HG03175 (cell line): ENCODE data around the gene DHDDS.
"Not testable (repeated sequence)": the region's sequence is repeated elsewhere in the genome, so short reads cannot be mapped to it uniquely, and the experiment has no call there.

ENCODE experiments used
- ATAC-seq: cut with Tn5 transposase; IDR thresholded peaks from one replicate; pipeline ENCODE4 v1.9.1; 2021; ENCODE audit warnings: mild to moderate bottlenecking, moderate library complexity; ENCODE audit not compliant: unreplicated experiment

Gene DHDDS, protein sequence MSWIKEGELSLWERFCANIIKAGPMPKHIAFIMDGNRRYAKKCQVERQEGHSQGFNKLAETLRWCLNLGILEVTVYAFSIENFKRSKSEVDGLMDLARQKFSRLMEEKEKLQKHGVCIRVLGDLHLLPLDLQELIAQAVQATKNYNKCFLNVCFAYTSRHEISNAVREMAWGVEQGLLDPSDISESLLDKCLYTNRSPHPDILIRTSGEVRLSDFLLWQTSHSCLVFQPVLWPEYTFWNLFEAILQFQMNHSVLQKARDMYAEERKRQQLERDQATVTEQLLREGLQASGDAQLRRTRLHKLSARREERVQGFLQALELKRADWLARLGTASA

GRCh38 chr1:26431979-26432695 lies at the start of gene DHDDS:
TSS of gene DHDDS (plus strand) at chr1:26432321. CDS start at chr1:26432946, 625 bp downstream.
- ATAC-seq, result peak; percentile 92

DNA sequence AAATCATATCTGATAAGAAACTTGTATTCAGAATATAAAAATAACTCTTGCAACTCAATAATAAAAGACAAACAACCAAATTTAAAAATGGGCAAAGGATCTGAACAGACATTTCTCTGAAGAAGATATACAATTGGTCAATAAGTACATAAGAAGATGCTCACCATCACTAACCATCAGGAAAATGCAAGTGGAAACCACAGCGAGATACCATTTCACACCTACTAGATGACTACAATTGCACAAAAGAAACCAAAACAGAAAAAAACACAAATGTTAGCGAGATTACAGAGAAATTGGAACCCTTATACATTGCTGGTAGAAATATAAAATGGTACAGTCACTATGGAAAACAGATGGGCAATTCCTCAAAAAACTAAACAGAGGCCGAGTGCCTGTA lies 48.0 kb upstream of the DHDDS start:
- ATAC-seq, result no peak

DNA sequence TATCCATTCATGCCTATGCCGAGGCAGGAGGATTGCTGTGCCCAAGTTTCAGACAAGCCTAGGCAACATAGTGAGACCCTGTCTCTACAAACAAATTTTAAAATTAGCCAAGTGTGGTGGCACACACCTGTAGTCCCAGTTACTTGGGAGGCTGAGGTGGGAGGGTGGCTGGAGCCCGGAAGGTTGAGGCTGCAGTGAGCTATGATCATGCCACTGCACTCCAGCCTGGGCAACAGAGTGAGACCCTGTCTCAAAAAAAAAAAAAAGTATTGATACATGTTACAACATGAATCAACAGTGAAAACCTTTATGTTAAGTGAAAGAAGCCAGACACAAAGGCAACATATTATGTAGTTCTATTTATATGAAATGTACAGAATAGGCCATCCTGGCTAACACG lies 47.1 kb upstream of the DHDDS start:
- not testable (repeated sequence) for ATAC-seq

- ATAC-seq, result no peak
These were observed 44.7 kb upstream of the DHDDS start for GRCh38 chr1:26387447-26387846.

- no peak for ATAC-seq
These were observed 43.2 kb upstream of the DHDDS start for GRCh38 chr1:26388791-26389445.

DNA sequence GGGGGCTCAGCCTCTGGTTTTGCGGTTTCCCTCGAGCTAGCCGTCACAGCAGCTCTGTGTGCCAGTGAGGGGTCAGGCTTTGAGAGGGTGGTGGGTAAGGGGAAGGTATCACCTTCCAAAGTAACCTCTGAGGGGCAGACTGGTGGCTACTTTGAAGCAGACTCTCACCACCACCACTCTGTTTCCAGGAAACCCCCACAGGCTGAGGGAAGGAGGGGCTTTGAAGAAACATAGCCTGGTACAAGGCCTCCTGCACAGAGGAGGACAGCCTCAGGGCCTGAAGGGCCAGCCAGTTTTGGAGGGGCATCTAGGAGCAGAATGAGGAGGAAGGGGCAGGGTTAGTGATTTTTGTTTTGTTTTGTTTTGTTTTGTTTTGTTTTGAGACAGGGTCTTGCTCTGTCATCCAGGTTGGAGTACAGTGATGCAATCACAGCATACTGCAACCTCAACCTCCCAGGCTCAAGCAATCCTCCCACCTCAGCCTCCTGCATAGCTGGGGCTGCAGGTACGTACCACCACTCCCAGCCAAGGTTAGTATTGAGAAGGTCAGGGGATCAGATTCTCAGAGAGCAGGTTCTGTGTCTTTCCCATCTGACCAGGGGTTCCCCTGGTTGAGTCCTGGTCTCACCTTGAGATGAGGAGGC lies 42.4 kb upstream of the DHDDS start:
- no peak for ATAC-seq

DNA sequence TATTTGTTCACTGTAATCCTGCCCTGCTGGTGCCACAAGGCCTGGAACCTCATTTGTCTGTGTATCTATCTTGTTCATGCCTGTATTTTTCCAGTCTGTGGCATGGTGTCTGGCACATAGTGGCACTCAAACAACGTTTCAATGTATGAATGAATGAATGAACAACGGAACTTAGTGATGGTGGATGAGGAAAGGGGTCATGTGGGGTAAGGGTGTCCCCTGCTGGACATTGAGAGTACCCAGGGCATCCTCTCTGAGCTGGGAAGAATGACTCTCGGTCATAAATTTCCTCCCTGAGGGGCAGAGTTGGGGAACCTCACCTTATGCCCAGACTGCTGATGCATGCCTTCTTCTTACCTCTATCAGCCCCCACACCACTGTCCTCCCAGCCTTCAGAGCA lies 40.7 kb upstream of the DHDDS start:
- no peak for ATAC-seq

- no peak for ATAC-seq
These were observed 36.4 kb upstream of the DHDDS start for GRCh38 chr1:26395754-26396153.

DNA sequence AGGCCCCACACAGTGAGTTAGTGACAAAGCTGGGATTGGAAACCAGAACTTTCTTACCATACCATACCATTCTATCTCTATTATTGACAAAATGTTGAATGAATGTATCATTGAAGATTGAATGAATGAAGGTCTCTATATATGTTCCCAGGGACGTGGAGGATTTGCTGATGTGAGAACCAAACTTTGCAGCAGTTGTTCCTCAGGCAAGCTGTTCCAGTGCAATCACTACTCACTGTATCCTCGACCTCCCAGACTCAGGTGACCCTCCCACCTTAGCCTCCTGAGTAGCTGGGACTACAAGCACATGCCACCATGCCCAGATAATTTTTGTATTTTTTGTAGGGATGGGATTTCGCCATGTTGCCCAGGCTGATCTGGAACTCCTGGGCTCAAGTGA lies 33.1 kb upstream of the DHDDS start:
- ATAC-seq, result no peak

DNA sequence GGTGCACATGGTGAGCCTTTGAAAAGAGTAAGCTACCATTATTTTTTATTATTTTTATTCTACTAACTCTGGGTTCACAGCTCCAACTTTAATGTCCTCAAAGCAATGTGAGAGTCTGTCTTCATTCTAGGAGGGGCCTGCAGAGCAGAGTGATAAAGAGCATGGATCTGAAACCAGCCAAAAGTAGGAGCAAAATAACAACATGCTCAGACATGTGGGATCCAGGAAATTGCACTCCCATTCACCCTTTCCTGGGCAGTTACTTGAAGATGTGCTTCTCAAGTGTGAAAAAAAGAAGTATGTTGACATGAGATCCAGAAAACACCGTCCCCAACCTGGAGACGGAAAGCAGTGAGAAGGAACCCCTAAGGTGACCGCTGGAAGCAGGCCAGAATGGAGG lies 30.2 kb upstream of the DHDDS start:
- no peak for ATAC-seq

- ATAC-seq, result no peak
These were observed 28.5 kb upstream of the DHDDS start for GRCh38 chr1:26403656-26404055.

DNA sequence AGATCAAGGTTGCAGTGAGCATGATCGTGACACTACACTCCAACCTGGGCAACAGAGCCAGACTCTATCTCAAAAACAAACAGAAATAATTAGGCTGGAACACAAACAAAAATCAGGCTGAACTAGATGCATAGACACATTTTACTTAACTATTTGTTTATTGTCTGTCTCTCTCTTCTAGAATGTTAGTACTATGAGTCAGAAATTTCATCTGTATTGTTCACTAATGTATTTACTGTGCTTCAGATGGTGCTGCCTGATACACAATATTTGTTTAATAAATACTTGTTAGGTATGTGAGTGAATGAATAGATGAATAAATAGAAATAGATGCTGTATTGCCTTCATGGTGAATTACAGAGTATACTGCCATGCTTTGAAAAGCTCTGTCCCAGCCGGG lies 27.5 kb upstream of the DHDDS start:
- no peak for ATAC-seq

GRCh38 chr1:26405281-26405915 lies 26.7 kb upstream of the DHDDS start:
- no peak for ATAC-seq

GRCh38 chr1:26408604-26409003 lies 23.5 kb upstream of the DHDDS start:
- ATAC-seq, result no peak

DNA sequence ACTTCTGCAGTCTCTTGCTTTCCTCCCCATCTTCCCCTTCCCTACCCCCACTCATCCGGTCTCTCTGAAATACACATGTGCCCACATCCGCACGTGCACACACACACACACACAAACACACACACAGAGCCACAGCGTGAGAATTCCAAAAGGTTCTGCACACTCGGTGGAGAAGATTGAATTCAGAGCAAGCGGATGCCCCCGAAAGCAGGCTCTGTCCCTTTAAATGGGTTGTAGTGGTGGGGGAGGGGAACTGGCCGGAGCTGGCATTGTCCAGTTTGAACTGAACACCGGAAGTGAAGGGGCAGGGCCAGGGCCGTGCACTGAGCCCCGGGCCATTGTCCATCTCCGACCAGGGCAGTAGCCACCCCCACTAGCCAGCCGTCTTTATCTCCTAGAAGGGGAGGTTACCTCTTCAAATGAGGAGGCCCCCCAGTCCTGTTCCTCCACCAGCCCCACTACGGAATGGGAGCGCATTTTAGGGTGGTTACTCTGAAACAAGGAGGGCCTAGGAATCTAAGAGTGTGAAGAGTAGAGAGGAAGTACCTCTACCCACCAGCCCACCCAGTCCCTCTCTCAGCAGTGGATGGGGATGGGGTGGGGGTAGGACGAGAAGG lies 22.8 kb upstream of the DHDDS start:
- no peak for ATAC-seq

DNA sequence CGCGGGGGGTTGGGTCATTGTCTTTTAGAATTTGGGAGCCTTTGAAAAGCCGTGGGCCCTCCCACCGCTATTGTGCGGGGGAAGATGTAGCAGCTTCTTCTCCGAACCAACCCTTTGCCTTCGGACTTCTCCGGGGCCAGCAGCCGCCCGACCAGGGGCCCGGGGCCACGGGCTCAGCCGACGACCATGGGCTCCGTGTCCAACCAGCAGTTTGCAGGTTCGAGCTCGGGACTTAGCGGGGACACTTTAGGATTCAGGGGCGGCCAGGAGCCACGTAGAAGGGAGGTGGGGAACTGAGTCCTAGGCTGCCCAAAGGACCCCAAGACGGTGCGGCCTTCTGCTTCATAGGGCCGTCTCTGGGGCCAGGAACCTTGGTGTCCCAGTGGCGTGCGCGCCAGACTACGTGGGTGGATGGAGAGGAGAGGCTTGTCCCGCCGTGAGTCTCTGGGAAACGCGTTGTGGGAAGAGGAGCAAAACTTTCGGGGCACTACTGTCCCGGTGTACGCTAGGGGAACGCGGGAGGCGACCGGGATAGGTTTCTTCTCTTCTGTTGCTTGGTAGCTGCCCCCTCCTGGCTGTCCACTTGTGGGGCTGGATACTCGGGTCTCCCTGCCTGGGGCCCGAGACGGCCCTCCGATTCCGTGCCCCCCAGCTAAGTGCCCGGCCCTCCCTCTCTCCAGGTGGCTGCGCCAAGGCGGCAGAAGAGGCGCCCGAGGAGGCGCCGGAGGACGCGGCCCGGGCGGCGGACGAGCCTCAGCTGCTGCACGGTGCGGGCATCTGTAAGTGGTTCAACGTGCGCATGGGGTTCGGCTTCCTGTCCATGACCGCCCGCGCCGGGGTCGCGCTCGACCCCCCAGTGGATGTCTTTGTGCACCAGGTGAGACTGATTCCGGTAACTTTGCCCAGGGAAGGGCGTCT lies 21.2 kb upstream of the DHDDS start, which contains the start of gene LIN28A:
TSS of gene LIN28A (plus strand) at position 112 of the 918 bp plus-strand sequence. CDS start at position 187, 75 bp downstream.
- no peak for ATAC-seq

DNA sequence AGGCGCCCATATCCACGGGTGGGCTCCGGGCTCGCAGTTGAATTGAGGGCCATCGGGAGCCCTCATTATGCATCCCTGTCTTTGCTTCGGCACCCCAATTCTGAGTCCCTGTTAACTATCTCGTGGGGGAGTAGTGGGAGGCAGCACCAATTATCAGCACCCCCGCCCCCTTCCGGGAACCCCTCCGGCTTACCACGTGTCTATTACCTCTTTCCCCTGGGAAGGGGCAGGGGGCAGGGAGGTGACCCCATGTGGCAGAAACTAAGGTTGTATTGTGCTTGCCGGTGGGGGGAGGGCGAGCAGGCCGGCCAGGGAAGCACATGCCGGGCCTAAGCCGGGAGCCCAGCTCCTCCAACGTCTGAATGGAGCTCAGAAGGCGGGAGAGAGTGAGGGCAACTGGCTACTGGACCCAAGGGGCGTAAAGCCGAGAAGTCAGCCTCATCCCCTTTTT lies 20.5 kb upstream of the DHDDS start:
- ATAC-seq, result no peak

DNA sequence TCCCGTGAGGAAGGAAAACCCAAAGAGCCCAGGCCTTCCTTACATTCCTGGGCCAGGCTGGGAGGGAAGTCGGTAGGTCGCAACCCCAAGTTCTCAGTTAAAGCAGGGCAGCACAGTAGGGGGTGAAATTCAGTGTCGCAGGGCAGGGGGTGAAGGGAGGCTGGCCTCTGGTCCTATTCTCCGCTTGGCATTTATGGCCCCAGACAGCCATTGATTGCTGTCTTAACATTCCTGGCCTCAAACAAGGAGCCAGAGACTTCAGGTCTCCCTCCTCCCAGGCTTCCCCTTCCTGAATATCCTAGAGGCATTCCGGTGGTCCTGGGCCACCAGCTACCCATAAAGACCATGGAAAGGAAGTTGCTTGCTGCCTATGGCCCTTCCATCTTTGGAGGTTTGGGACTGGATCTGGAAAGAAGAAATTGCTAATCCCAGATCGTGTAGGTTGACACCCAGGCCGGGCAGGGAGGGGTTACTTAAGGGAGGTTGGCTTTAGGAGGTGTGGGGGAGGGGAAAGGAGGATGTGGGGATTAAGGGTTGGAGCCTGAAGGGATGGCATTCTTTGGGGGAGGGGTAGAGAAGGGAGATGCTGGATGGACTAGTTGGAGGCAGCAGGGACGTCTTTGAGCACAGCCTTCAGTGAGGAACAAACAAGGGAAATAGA lies 19.8 kb upstream of the DHDDS start:
- no peak for ATAC-seq

- ATAC-seq, result no peak
These were observed 19.1 kb upstream of the DHDDS start for GRCh38 chr1:26413031-26413430.
